Activated T-helper 1 cell treated with anti-CD3 and anti-CD28 coated beads, Interleukin-2, amount 50 U/mL, for 16 hours (primary cell): Measurements from ENCODE around the gene PCBP2.
"Not testable (repeated sequence)": the region's sequence is repeated elsewhere in the genome, so short reads cannot be mapped to it uniquely, and the experiment has no call there.

Experiments used
- DNase-seq, 2 donors: peaks; one replicate each; pipeline ENCODE4 v3.0.0-alpha.2; 2020; ENCODE audit warnings: low read depth in 1 of 2, low spot score in 1 of 2

PCBP2 gene

DNA sequence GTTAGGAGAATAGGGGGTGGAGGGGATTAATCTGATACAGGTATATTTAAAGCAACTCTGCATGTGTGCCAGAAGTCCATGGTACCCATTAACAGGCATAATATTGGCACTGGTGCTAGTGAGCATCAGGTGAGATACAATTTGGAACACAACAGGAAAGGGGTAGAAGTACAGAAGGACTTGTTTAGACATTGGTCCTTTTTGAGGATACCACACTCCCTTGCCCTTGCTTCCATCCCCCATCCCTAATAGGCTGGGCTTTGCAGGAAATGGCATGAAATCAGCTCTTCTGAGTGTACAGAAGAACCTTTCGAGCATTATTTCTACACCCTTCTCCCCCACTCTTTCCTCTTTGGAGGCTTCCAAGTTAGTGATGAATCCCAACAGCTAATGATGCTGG lies 16.4 kb downstream of the PCBP2 start:
- DNase-seq = no peak

DNA sequence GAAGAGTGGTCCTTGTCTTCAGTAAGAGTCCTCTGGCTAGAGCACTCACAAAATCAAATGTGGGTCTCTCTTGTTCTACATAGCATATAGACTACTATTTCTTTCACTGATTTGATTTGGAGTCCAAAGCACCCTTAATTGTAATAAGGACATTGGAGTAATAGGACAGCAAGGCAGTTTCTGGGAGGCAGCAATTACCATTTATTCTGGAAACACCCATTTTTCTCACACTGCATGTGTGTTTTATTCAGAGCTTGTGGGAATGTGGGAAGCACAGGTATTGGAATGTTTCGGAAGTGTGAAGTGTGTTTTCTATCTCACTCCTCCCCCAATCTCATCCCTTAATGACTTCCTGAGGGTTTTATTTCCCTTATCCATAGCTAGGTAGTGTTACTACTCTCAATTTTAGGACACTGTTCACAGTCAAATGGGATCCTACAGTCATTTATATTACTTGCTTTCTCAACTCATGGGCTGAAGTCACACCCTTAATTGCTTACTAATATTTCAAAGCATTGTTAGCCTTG lies 20.2 kb downstream of the PCBP2 start:
- DNase-seq = no peak

DNA sequence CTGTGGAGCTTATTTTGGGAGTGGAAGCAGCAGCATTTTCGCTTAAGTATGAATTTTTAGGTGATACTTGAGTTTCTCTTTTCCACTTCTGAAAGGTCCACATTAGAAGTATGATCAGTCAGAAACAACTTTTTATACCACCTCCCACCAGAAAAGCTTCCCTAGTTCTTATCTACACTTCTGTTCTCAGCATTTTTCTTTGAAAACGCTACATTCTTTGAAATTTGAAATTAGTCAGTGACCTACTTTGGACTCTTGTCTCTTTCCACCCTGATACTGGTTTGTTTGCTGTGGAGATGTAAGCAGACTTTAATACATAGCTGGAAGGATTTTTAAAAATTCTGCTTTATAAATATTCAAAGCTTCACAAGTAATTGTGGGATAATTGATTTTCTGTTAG lies 22.2 kb downstream of the PCBP2 start:
- DNase-seq = no peak

GRCh38 chr12:53474819-53475218 lies 22.9 kb downstream of the PCBP2 start:
- DNase-seq = no peak

DNA sequence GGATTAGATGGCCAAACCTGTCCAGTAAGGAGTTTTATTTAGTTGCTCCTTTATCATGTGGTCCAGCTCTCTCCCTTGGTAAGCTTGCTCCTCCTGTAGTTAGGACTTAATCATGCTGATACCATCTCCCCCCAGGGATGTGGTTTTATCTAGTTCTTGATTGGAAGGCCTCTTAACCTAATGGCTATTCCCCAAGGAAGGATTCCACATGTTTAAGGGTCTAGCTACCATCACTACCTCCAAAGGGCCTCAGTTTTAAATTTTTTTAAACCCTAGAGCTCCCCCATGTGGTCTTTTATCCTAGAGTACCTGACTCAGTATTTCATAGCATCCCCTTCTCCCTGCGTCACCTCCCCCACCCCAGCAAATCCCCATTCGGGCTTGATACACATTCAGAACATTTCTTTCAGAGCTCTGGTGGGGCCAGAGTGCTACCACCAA lies 24.9 kb downstream of the PCBP2 start:
- no peak for DNase-seq

GRCh38 chr12:53478865-53479264 lies 27.0 kb downstream of the PCBP2 start:
- DNase-seq = no peak

DNA sequence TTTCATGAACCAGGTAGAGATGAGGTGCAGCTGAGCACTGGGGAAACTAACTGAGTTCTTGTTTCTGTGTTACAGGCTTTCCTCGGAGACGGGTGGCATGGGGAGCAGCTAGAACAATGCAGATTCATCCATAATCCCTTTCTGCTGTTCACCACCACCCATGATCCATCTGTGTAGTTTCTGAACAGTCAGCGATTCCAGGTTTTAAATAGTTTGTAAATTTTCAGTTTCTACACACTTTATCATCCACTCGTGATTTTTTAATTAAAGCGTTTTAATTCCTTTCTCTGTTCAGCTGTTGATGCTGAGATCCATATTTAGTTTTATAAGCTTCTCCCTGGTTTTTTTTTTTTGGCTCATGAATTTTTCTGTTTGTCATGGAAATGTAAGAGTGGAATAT lies 27.4 kb downstream of the PCBP2 start:
- no peak for DNase-seq

DNA sequence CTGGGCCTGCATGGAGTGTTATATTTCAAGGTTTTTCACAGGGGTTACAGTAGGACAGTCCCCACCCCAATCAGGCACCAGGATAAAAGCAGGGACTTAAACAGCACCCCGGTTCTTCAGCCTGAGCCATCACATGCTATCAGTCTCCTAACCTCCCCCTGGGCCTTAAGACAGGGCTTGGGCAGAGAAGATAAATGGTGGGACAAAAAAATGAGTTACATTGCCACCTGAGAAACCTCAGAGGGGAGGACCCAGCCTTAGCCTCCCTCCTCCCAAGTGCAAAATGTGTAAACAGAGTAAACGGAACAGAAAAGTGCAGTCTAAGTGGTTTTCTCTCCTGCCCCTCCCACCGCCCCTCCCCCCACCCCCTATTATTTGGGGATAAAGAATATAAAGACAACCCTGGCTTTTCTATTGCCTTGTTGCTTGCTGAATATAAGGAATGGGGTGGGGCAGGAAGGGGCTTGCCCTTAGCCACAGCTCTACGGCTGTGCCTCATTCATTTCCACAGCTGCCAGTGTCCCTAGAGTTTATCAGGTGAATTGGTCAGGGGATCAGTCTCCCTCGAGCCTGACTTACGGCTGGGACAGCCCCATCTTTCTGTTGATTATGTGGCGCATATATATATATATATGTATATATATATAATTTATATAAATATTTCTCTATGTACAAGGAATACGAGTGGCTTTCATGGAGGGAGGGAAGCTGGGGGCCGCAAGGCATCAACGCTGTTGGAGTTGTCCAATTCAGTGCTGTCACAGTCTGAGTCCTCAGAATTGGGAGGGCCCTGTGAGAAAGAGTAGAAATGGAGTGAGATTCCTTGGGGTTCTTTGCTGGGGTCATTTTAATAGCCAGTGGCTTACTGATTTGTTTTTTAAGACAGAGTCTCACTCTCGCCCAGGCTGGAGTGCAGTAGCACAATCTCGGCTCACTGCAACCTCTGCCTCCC lies 28.9 kb downstream of the PCBP2 start:
- no peak for DNase-seq

GRCh38 chr12:53481458-53481857 lies 29.6 kb downstream of the PCBP2 start:
- DNase-seq = not testable (repeated sequence)

DNA sequence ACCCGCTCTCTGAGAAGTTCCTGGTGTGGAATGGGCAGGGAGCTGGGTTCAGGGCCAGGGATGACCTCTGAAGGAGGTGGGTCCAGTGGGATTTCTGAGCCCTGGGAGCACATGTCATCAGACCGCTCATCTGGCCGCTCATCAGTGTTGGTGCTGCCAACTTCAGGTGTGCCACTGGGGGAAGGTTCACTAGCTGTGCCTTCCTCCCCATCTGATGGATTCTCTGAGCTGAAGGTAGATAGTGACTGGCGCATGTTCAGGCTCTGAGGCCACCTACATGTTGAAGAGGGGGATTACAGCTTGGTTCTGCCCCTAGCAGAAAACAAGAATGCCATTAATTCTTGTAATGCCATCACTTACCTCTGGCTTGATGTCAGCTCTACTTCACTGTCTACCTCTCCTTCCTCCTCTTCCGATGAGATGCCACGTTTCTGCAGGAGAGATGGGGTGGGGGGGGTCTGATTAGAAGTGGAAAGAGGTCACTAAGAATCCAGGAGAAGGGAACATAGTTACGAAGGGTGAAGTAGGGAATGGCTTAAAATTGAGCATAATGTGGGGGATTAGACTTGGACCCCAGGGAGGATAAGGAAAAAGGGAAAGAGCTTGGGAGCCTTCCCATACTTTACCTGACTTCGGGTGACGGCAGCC lies 30.2 kb downstream of the PCBP2 start:
- no peak for DNase-seq

- no peak for DNase-seq
Observed at GRCh38 chr12:53482626-53483168, 30.8 kb downstream of the PCBP2 start.

GRCh38 chr12:53483225-53483978 lies 31.5 kb downstream of the PCBP2 start:
- DNase-seq = no peak

DNA sequence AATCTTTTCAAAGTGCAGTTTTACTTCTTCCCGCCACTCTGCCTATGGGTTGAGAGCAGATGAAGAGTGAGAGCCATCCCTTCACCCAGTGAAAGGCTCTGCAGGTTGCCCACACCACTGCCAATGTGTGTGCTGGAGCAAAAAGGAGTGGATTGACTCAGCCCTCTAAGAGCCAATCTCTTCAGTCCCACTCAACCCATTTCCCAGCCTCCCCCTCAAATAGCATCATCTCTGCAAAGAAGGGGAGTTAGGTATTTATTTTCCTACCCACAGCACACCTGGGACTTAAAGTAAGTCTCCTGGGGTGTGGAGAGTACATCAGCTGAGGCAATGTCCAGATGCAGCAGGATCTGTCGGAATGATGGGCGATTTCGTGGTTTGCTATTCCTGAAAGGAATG lies 32.1 kb downstream of the PCBP2 start:
- no peak for DNase-seq

DNA sequence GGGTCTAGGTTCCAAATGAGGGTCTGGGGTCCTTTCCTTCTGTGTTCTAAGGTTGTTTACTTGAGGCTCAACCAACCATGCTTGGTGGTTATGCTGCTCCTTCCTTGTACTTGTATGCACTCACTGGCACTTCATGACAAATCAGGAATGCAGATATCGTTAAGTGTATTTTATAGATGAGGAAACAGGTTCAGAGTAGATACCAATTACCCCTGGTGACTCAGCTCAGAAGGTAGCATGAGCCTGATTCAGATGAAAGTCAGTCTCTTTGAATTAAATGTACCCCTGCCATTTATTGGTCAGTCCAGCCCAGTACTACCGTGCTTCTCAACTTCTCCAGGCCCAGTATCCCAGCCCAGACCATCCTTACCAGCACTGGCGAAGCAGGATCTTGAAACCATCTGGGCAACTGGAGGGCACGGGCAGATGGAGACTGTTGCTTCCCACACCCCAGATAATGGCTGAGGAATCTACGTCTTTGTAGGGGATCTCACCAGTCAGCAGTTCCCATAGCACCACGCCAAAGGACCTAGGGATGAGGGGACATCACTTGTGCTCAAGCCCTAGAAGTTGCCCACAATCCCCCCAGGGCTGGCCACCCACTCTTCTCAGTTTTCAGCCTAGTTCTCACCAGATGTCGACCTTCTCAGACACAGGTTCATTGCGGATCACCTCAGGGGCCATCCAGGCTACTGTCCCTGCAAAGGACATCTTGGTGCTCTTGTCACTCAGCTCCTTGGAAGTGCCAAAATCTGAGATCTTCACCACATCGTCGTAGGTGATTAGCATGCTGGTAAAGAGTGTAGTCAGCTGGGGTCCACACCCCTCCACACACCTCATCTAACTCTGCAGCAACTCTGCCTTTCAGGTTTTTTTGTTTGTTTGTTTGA lies 33.0 kb downstream of the PCBP2 start:
- no peak for DNase-seq

DNA sequence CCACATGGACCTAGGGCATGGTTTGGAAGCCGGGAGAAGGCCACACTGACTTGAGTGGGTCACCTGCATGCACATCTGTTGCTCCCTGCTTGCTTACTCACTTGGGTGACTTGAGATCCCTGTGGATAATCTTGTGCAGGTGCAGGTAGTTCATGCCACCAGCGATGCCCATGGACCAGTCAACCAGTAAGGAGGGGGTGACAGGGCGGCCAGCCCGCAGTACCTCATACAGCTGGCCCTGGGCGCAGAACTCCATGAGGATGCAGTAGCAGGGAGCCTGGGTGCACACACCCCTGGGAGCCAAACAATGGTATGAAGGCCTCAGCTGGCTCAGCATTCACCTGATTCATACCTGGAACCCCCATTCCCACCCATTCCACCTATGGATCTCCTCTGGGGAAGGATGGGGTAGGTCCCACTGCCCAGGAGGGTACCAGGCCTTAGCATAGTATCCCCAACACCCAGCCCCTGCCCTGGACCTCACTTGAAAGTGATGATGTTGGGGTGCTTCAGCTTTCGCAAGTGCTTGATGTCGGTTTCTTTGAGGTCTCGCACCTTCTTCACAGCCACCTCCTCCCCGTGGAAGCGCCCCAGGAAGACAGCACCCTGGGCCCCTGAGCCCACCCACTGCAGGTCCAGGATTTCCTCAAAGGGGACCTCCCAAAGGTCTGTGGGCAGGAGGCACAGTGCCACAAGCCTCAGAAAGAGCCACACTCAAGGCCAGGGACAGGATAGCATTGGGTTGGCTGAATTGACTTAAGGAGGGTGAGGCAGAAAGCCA lies 34.2 kb downstream of the PCBP2 start:
- DNase-seq = no peak

- no peak for DNase-seq
Observed at GRCh38 chr12:53486736-53487487, 35.0 kb downstream of the PCBP2 start.

DNA sequence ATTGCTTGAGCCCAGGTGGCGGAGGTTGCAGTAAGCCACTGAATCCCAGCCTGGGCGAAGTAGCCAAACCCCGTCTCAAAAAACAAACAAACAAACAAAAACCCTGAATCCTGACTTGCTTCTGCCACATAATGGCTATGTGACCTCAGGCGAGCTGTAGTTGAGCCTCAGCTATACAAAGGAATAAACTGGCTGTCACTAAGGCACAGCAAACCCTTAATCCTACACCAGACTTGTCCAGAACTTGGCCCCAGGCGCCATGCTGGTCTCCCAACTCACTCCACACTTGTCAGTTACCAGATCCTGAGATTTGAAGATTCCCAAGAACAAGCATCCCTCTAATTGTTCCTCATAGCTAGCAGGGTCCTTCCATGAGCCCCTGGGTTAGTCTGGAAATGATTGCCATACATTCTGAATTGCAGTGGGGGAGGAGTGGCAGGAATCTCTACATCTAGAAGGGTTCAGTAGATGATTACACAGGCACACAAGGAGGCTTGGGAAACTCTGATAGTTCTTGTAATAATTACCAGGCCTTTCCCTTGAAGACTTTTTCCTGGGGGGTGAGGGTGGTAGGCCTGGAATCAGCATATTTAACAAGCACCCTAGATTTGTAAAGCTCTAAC lies 37.5 kb downstream of the PCBP2 start:
- DNase-seq = no peak

DNA sequence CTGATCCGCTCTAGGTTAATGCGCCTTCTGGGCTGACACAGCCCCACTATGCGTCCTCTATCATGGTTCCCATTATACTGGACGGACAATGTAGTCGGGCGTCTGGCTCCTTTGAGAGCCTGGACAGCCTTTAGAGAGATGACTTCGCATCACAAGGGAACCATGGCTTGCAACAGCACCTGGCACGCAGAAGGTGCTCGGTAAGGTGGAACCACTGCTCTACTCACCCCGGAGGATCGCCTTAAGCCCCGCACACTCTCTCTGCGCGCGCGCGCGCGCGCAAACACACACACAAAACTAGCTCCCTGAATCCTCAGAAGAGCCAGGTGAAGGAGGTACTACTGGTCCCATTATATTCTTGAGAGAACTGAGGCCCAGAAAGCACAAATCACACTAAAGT lies 40.3 kb downstream of the PCBP2 start:
- DNase-seq = no peak
